Rectal smooth muscle tissue (tissue), 1 donor: ENCODE data around the gene SLC7A10.
"Not testable (repeated sequence)": the region's sequence is repeated elsewhere in the genome, so short reads cannot be mapped to it uniquely, and the experiment has no call there.

Experiments
- H3K27ac ChIP-seq: one replicate; pipeline ENCODE4 v1.7.0; 2013; ENCODE audit warnings: low read depth, low read length, inconsistent platforms
- H3K27me3 ChIP-seq: one replicate; pipeline ENCODE4 v1.7.0; 2013; ENCODE audit warnings: low read length; ENCODE audit not compliant: control insufficient read depth, insufficient read depth
- H3K36me3 ChIP-seq: one replicate; pipeline ENCODE4 v1.7.0; 2013; ENCODE audit warnings: low read length; ENCODE audit not compliant: control insufficient read depth, insufficient read depth
- H3K4me1 ChIP-seq: one replicate; pipeline ENCODE4 v1.7.0; 2013; ENCODE audit warnings: low read length; ENCODE audit not compliant: control insufficient read depth, insufficient read depth
- H3K4me3 ChIP-seq: one replicate; pipeline ENCODE4 v1.7.0; 2013; ENCODE audit warnings: low read length
- H3K9ac ChIP-seq: one replicate; pipeline ENCODE4 v1.7.0; 2013; ENCODE audit warnings: low read length

The SLC7A10 gene

DNA sequence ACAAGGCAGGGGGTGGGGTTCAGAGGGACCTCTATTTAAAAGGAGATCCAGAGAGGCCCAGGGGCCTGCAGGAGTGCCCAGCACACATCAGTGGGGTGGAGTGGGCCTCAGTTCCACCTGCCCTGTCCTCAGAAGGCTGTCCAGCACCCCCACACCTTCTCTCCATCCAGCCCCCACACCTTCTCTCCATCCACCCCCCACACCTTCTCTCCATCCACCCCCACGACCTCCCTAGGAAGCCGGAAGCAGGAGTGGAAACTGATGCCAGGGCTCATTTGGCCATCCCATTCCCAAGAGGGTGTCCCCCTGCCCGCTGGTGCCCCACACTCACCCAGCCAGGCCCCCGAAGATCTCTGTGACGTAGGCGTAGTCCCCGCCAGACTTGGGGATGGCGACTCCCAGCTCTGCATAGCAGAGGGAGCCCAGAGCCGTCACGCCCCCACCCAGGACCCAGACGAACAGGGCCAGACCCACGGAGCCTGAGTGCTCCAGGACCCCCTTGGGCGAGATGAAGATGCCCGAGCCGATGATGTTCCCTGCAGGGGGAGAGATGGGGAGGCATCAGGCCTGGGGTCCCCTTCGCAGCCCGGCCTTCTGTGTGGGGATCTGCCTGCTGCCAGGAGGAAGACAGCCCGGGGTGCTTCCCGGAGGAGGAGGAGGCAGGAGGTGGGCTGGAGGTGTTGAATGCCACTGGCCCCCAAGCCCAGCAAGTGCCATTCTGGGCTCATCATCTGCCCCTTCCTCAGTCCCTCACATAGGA is 10.0 kb downstream of the SLC7A10 start:
- H3K27me3 ChIP-seq, result peaks cover 8% of the 10 kb centered on the region
- no peak overlapping the region for H3K4me3 ChIP-seq
- no peak overlapping the region for H3K27ac ChIP-seq
- H3K4me1 ChIP-seq, result no peaks in the 10 kb centered on the region
- H3K36me3 ChIP-seq, result no peaks in the 10 kb centered on the region
- H3K9ac ChIP-seq, result no peak overlapping the region

DNA sequence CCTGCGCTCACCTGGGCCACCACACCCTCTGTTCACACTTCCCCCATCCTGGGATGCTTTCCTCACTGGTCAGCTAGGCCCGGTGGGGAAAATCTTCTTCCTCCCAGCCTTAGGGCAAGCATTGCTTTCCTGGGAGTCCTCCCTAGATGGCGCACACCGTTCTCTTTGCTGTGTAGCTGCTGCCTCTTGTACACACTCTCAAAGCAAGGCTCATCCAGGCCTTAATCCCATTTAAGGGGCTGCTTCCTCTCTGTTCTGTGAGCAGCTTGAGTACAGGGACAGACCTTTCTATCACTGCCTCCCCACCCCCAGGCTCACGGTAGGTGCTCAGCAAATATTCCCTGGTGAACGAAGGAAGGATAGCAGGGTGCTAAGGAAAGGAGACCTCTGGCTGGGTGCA is 11.1 kb downstream of the SLC7A10 start:
- no peaks in the 10 kb centered on the region for H3K36me3 ChIP-seq
- no peak overlapping the region for H3K4me3 ChIP-seq
- no peak overlapping the region for H3K27ac ChIP-seq
- H3K27me3 ChIP-seq, result peaks cover 2% of the 10 kb centered on the region
- H3K4me1 ChIP-seq, result no peaks in the 10 kb centered on the region
- H3K9ac ChIP-seq, result no peak overlapping the region

DNA sequence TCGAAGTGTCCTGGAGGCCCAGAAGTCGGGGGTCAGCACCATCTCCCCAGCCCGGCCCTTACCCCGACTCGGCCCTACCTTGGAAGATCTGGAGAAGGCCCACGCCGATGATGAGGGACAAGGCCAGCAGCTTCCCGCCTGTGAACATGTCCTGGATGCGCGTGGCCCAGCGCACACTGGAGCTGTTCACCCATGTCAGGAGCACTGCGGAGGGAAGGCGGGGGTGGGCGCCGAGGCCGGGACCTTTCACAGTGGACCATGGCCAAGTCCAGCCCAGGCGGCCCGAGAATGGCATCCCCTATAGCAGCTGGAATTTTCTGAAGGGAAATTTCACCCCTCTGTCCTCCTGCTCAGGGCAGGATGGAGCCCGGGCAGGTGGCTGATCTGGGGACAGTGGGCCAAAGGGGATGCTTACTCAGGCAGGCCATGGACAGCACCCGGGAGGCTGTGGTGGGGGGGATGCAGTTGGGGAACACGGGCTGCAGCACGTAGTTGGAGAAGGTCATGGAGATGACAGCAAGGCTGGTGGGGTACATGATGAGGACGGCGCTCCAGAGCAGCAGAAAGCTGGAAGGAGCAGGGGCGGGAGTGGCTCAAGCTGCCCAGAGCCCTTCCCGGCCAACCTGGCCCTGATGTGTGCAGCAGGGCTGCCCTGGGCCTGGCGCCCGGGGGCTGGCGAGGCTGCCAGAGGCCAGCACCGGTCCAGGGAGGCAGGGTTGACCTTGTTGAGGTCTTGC is 13.0 kb downstream of the SLC7A10 start:
- H3K27ac ChIP-seq, result no peak overlapping the region
- no peak overlapping the region for H3K9ac ChIP-seq
- no peaks in the 10 kb centered on the region for H3K4me1 ChIP-seq
- no peak overlapping the region for H3K4me3 ChIP-seq
- H3K27me3 ChIP-seq, result no peaks in the 10 kb centered on the region
- no peaks in the 10 kb centered on the region for H3K36me3 ChIP-seq

DNA sequence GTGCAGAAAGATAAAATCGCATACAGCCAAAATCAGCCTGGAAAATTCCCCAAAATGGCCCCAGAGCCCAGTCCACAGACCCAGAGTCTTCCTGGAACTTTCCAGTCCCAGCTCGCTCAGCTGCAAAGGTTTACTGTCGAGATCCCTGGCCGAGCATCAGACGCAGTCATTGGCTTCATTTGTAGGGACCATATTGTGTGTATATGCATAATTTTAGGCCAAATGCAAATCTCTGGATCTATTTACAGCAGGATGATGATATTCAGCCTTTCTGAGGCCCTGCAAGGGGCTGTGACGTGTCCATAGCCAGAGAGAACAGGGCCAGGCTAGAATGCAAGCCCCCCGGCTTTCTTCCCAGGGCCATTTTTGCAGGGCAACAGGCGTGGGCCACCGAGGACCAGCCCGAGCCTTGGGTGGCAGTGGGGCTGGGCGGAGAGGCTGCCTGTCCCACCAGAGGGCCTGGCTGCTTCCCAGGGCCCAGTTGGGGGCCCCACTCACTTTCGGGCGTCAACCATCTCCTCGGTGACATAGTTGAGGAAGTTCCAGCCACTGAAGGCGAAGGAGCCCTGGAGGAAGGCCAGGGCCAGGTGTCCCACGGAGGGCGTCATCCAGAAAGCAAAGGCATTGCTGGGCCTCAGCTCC is 13.7 kb downstream of the SLC7A10 start:
- H3K27me3 ChIP-seq, result no peaks in the 10 kb centered on the region
- no peak overlapping the region for H3K4me3 ChIP-seq
- no peaks in the 10 kb centered on the region for H3K4me1 ChIP-seq
- H3K9ac ChIP-seq, result no peak overlapping the region
- H3K36me3 ChIP-seq, result no peaks in the 10 kb centered on the region
- H3K27ac ChIP-seq, result no peak overlapping the region

DNA sequence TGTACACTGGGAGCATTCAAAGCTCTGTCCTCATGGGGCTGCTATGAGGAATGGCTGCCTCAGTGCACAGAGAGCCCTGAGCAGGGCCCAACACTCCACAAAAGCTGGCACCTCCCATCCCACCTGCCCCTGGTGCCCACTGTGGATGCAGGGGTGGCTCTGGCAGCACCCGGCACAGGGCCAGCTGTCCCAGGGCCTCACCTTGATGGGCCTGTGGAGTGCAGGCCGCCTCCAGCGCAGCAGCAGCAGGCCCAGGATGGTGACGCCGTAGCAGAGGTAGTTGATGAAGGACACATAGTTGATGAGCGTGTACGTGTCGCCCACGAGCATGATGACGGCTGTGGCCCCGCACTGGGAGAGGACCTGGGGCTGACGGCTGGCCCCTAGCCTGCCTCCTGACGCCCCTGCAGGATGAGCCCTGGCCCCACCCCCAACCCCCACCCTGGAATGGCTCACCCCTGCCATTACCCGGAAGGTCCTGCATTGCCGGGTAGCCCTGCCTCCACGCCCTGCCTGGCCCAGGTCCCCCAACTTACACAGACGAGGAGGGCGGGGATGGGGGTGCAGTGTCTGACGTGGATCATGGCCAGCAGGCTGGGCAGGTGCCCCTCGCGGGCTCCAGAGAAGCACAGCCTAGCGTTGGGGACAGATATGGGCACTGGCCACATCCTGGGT is 15.2 kb downstream of the SLC7A10 start:
- no peak overlapping the region for H3K27ac ChIP-seq
- H3K4me3 ChIP-seq, result no peak overlapping the region
- H3K27me3 ChIP-seq, result no peaks in the 10 kb centered on the region
- H3K9ac ChIP-seq, result no peak overlapping the region
- no peaks in the 10 kb centered on the region for H3K4me1 ChIP-seq
- no peaks in the 10 kb centered on the region for H3K36me3 ChIP-seq

DNA sequence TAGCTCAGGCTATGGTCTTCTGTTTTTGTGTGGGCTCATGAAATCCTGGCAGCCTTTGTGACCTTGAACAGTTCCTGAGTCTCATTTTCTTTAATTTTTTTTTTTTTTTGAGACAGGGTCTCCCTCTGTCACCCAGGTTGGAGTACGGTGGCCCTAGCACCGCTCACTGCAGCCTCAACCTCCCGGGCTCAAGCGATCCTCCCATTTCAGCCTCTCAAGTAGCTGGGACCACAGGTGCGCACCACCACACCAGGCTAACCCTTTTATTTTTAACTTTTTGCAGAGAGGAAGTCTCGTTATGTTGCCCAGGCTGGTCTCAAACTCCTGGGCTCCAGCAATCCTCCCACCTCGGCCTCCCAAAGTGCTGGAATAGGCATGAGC is 15.8 kb downstream of the SLC7A10 start:
- H3K27ac ChIP-seq, H3K27me3 ChIP-seq, H3K4me1 ChIP-seq, H3K36me3 ChIP-seq, H3K4me3 ChIP-seq, H3K9ac ChIP-seq: not testable (repeated sequence)

DNA sequence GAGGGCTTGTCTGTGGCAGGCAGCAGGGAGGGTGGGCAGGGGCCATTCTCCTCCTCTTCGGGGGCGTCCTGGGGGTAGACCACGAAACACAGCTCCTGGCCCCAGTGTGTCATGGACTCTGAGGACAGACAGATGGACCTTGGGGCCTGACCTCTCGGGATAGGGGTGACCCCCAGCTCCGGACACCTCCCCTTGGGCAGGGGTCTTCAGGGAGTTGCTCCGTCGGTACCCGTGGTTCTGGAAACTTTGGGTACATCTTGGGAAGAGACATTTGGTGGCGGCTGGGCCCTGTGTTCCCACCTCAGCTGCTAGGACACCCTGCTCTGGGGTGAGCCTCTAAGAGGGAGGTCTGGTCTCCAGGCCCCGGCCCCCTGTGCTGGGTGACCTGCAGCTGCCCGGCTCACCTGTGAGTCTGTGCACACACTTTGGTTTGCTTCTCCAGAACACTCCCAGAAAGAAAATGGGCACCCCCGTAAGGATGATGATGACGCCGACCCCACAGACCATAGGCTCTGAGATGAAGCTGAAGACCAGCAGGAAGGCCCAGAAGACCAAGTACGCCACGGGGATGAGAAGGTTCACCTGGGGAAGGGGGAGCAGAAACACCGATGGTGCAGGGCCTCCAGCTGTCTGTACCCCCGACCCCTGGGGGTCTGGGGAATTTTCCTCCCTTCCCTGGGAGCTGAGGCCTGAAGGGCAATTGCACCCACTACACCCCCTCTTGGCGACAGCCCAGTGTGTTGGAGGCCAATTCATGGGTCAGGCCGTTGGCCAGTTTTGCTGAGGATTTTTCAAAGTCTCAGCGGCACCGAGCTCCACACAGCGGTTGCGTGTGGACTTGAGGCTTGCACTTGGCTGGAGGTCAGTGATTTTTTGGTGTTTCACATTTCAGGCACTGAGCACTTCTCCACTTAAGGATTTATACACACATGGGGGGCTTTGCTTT is 16.5 kb downstream of the SLC7A10 start:
- no peak overlapping the region for H3K9ac ChIP-seq
- no peak overlapping the region for H3K4me3 ChIP-seq
- no peaks in the 10 kb centered on the region for H3K4me1 ChIP-seq
- no peaks in the 10 kb centered on the region for H3K36me3 ChIP-seq
- no peaks in the 10 kb centered on the region for H3K27me3 ChIP-seq
- no peak overlapping the region for H3K27ac ChIP-seq

DNA sequence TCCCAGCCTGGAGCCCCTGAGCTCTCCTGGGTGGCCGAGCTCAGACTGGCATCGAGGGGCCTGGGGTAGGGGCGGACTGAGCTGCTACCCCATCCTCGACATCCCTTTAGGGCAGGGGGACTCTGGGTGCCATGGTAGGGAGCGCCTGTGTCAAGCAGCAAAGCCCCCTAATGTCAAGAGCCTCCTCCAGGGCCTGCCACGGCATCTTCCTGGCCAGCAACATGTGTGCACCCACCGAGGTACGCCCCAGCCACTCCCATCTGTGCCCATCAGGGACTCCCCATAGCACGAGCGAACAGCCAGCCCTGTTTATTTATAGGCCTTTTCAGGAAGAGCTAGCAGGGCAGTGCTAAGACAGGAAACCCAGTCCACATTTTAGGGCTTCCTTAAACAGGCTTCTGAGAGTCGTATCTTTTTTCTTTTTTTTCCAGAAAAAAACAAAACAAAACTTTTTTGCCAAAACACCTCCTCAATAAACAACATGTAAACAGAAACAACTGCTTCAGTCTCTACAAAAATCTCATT is 17.2 kb downstream of the SLC7A10 start:
- H3K4me3 ChIP-seq, result no peak overlapping the region
- peaks cover 6% of the 10 kb centered on the region for H3K36me3 ChIP-seq
- H3K27ac ChIP-seq, result no peak overlapping the region
- H3K9ac ChIP-seq, result no peak overlapping the region
- no peaks in the 10 kb centered on the region for H3K4me1 ChIP-seq
- no peaks in the 10 kb centered on the region for H3K27me3 ChIP-seq

DNA sequence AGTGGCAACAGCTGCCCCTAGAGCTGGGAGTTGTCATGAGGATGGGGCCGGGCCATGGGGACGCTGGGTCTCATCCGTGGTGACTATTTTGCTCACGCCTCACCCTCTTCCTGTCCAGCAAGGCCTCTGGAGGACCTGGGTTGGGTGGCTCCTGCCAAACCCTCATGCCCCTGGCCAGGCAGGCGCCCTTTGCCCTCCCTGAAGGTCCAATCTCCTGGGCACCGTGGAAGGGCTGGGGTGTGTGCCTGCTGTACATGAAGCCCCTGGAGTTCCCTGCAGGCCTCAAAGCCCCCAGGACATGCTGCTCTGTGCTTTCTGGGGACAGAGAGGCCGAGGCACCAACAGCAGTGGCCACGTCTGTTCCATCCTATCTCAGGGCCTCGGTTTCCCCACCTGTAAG is 17.7 kb downstream of the SLC7A10 start:
- Histone ChIP-seq H3K4me1 (no peaks in the 10 kb centered on the region), H3K27me3 (no peaks in the 10 kb centered on the region), H3K27ac (no peak overlapping the region), H3K9ac (no peak overlapping the region), H3K36me3 (peaks cover 6% of the 10 kb centered on the region), H3K4me3 (no peak overlapping the region)

DNA sequence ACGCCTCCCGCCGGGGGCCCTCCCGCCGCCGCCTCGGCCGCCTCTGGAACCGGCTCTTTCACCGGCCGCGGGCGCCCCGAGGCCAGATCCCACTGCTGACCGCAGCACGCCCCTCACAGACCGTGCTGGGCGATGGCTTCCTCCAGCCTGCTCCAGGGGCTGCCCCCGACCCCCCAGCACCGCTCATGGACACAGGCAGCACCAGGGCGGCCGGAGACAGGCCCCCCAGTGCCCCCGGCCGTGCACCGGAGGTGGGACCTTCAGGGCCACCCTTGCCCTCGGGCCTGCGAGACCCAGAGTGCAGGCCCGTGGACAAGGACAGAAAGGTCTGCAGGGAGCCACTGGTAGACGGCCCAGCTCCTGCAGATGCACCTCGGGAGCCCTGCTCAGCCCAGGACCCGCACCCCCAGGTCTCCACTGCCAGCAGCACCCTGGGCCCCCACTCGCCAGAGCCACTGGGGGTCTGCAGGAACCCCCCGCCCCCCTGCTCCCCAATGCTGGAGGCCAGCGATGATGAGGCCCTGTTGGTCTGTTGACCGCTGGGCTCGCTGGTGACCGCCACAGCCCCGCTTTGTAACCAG is 18.5 kb downstream of the SLC7A10 start:
- H3K27me3 ChIP-seq, result no peaks in the 10 kb centered on the region
- H3K36me3 ChIP-seq, result peaks cover 6% of the 10 kb centered on the region

DNA sequence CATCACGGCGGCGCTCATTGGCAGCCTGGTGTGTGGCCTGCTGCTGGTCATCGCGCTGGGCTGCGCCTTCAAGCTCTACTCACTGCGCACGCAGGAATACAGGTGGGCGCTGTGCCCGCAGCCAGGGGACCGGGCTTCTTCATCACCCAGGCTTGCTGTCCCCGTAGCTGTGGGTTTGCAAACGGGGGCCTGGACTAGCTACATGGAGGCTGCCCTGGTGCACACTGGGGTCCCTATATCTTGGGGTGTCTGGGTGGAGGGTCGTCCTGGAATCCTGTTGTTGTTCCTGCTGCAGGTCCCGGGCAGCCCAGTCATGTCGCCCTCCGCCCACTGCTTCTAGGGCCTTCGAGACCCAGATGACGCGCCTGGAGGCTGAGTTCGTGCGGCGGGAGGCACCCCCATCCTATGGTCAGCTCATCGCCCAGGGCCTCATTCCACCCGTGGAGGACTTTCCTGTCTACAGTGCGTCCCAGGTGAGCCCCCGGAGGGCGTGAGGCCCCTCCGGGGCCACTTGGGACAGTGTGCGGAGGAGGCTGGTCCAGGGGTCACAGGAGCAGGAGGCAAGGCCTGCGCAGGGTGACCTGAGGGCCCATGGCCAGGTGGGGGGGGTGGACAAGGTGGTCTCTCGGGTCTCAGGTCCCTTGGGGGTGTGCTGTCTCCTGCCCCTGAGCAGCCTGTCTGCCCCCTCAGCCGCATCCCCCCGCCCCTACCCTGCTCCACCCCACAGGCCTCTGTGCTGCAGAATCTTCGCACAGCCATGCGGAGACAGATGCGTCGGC is 19.2 kb downstream of the SLC7A10 start:
- no peak overlapping the region for H3K9ac ChIP-seq
- no peaks in the 10 kb centered on the region for H3K27me3 ChIP-seq
- no peak overlapping the region for H3K27ac ChIP-seq
- H3K4me1 ChIP-seq, result no peaks in the 10 kb centered on the region
- peaks cover 6% of the 10 kb centered on the region for H3K36me3 ChIP-seq
- H3K4me3 ChIP-seq, result no peak overlapping the region

More for the DNA sequence above, 18.5 kb downstream of the SLC7A10 start:
- no peak overlapping the region for H3K27ac ChIP-seq
- H3K4me1 ChIP-seq, result no peaks in the 10 kb centered on the region
- H3K9ac ChIP-seq, result no peak overlapping the region
- no peak overlapping the region for H3K4me3 ChIP-seq
